GM21423 (cell line): ENCODE data around the gene CLSTN1.

Experiments used
- ATAC-seq: cut with Tn5 transposase; IDR thresholded peaks from one replicate; pipeline ENCODE4 v1.9.1; 2021; ENCODE audit warnings: mild to moderate bottlenecking, moderate library complexity; ENCODE audit not compliant: unreplicated experiment

CLSTN1 gene

DNA sequence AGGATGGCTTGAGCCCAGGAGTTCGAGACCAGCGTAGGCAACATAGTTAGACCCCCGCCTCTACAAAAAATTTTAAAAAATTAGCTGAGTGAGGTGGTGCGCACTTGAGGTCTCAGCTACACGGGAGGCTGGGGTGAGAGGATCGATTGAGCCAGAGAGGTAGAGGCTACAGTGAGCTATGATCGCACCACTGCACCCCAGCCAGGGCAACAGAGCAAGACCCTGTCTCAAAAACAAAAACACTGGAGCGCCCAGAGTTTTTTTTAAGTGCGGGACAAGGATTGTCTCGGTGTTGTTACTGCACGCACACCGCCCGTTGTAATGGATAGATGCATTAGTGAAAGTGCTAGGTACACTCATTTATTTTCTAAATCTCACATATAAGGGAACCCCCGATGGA lies 135.2 kb downstream of the CLSTN1 start:
- ATAC-seq = no peak

- ATAC-seq = no peak
Observed at GRCh38 chr1:9687874-9688582, 135.7 kb downstream of the CLSTN1 start.

GRCh38 chr1:9687120-9687873 lies 136.5 kb downstream of the CLSTN1 start:
- peak; percentile 46 for ATAC-seq

DNA sequence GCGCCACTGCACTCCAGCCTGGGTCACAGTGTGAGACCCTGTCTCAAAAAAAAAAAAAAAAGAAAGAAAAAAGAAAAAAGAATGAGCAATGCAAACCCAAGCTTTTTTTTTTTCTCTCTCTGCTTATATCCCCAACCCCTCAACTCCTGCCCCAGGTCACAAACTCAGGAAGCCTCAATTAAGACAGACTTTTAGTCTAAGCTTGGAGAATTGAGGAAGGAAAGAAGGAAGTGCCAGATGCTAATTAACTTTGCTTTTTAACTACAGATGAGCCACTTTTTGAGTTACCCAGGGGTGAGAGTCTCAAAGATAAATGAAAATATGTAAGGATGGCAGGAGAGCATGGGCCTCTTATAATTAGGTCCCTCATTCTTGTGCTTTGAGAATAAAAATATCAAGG lies 139.0 kb downstream of the CLSTN1 start:
- no peak for ATAC-seq

DNA sequence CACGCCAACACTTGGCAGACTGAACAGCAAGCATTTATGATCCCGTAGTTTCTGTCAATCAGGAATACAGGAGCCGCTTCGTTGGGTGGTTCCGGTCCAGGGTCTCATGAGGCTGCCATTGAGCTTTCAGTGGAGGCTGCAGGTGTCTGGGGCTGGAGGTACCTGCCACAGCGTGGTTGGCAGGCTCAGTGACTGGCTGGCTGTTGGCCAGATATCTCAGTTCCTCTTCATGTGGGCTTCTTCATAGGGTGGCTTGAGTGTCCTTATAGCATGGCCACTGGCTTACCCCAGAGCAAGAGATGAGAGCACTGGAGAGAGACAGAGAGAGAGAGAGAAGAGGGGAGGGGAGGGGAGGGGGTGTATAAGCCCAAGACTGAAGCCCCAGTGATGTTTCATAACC lies 142.9 kb downstream of the CLSTN1 start:
- no peak for ATAC-seq

DNA sequence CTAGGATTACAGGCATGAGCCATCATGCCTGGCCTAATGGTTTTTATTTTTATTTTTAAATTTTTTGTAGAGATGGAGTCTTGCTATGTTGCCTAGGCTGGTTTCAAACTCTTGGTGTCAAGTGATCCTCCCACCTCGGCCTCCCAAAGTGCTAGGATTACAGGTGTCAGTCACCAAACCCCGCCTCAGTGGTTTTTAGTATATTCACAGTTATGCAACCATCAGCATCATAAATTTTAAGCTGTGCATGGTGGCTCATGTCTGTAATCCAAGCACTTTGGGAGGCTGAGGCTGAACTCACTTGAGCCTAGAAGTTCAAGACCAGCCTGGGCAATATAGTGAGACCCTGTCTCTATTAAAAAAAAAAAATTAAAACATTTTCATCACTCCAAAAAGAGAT lies 143.7 kb downstream of the CLSTN1 start:
- no peak for ATAC-seq
